ENCODE results near the gene ENSA. TPM values are rescaled to one million over a fixed set of nuclear protein-coding genes. Genes with fewer than 3 reads are reported as not detected.

ENSA gene, protein sequence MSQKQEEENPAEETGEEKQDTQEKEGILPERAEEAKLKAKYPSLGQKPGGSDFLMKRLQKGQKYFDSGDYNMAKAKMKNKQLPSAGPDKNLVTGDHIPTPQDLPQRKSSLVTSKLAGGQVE
- 207 TPM for total RNA-seq (2021; ENCODE audit: unreplicated experiment)
- 208 TPM for polyA plus RNA-seq (2012; ENCODE audit: insufficient read length)
- Bru-seq, nascent RNA: percentile 90 among the genes with signal in this experiment
- percentile 94 among the genes with signal in this experiment for BruChase-seq, experiment 1, labeled RNA remaining after a 2-hour chase
- BruChase-seq, experiment 2, labeled RNA remaining after a 6-hour chase: percentile 95 among the genes with signal in this experiment
- long read RNA-seq, transcript ENSA-214 (3 exons, 1,369 nt): minor isoform, 12 of 137 reads
- long read RNA-seq, transcript ENSA-205 (4 exons, 792 nt): minor isoform, 12 of 137 reads
- long read RNA-seq, transcript ENSA-208 (4 exons, 2,085 nt): minor isoform, 19 of 137 reads
- long read RNA-seq, transcript ENSA-201 (3 exons, 2,818 nt): major isoform, 33 of 137 reads
- long read RNA-seq, partial matches to known transcripts: 5 of 137 reads
- long read RNA-seq, other reads (novel, unspliced or antisense): 52 of 137 reads

DNA sequence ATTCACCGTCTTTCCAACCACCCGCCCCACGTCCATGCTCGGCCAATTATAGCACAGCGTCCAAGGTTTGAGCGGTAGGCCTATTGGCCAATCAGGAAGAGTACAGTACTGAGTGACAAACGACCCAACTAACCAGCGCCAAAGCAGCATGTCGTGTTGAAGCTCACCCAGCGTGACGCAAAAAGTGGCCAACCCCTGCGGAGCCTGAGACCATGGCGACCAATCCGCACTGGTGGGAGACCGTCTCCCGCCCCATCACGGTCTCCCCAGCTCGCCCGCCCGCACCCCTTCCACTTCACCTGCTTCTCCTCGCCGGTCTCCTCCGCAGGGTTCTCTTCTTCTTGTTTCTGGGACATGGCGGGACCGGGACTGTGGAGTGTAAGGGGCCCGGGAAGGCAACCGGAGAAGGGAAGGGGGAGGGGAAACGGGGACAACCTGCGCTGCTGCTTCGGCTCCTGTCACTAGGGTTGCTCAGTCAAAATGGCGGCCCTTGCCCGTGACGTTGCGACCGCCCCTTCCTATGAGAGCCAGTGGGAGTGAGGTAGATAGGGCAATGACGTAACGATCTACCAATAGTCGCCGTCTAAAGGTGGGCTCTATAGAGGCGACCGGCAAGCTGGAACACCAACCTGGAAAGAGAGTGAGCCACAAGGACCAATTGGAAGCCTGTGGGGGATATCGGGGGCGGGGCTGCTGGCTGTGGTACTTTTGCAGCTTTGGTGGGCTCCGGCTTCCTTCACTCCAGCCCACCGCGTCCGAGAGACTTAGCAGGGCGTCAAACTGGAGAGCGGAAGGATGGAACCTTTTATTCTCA is at the start of gene ENSA:
ENSA (minus strand) TSS at position 498 of the 814 bp plus-strand sequence; CDS start at position 356, 142 bp downstream.
- ChIA-PET CTCF (interaction anchor here (0.5 to 1.0 kb wide), 6 partner anchors 69 to 467 kb away, joined by 3 to 10 read pairs (median 3); no protein-coding TSS in a partner anchor), POLR2A (interaction anchor here (0.5 to 1.5 kb wide), 5 partner anchors 16 to 77 kb away, joined by 4 to 10 read pairs (median 6); partner anchors contain the start of gene MCL1)
- intact Hi-C loops (cut with micrococcal nuclease; ENCODE audit: unreplicated experiment): no loop called here
- BruUV-seq (replicated peaks): no TSS peak
- Histone ChIP-seq H3K27ac (ENCODE audit: low read length) (peak within 1 kb of the TSS; percentile 97), H3K4me1 (ENCODE audit: control insufficient read depth, insufficient read depth, low read length) (peaks cover 8% of the 10 kb centered on the region), H3K9me3 (ENCODE audit: control insufficient read depth, insufficient read depth, low read depth, low read length) (no peaks in the 10 kb centered on the region), H3K4me3 (ENCODE audit: low read depth in 2 of 2, low read length in 2 of 2) (peak within 1 kb of the TSS; percentile 60 to 96), H3K36me3 (ENCODE audit: control insufficient read depth, insufficient read depth, low read length) (peaks cover 31% of the 10 kb centered on the region), H3K27me3 (ENCODE audit: control insufficient read depth, insufficient read depth, low read length) (no peaks in the 10 kb centered on the region)
- in situ Hi-C loops (cut with HindIII; ENCODE audit: low pct_unique_long_range_greater_than_20kb, low sequenced_read_pairs): no loop called here
- DNase-seq (ENCODE audit: low read depth, low spot score): peak; percentile 98
- ATAC-seq: peak; percentile 97
- TF ChIP-seq, protein P1, sequence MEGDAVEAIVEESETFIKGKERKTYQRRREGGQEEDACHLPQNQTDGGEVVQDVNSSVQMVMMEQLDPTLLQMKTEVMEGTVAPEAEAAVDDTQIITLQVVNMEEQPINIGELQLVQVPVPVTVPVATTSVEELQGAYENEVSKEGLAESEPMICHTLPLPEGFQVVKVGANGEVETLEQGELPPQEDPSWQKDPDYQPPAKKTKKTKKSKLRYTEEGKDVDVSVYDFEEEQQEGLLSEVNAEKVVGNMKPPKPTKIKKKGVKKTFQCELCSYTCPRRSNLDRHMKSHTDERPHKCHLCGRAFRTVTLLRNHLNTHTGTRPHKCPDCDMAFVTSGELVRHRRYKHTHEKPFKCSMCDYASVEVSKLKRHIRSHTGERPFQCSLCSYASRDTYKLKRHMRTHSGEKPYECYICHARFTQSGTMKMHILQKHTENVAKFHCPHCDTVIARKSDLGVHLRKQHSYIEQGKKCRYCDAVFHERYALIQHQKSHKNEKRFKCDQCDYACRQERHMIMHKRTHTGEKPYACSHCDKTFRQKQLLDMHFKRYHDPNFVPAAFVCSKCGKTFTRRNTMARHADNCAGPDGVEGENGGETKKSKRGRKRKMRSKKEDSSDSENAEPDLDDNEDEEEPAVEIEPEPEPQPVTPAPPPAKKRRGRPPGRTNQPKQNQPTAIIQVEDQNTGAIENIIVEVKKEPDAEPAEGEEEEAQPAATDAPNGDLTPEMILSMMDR (IDR thresholded peaks at IDR 0.05): no peak
- no peak for TF ChIP-seq TCF7L2 (IDR thresholded peaks at IDR 0.05; ENCODE audit: low read depth, low read length)
- TF ChIP-seq SIN3A (IDR thresholded peaks at IDR 0.05; ENCODE audit: borderline replicate concordance, insufficient read depth, low read depth, low read length): no peak
- TF ChIP-seq POLR2AphosphoS5 (IDR thresholded peaks at IDR 0.05; ENCODE audit: low read depth, low read length): peak; percentile 77
- TF ChIP-seq, protein P2, sequence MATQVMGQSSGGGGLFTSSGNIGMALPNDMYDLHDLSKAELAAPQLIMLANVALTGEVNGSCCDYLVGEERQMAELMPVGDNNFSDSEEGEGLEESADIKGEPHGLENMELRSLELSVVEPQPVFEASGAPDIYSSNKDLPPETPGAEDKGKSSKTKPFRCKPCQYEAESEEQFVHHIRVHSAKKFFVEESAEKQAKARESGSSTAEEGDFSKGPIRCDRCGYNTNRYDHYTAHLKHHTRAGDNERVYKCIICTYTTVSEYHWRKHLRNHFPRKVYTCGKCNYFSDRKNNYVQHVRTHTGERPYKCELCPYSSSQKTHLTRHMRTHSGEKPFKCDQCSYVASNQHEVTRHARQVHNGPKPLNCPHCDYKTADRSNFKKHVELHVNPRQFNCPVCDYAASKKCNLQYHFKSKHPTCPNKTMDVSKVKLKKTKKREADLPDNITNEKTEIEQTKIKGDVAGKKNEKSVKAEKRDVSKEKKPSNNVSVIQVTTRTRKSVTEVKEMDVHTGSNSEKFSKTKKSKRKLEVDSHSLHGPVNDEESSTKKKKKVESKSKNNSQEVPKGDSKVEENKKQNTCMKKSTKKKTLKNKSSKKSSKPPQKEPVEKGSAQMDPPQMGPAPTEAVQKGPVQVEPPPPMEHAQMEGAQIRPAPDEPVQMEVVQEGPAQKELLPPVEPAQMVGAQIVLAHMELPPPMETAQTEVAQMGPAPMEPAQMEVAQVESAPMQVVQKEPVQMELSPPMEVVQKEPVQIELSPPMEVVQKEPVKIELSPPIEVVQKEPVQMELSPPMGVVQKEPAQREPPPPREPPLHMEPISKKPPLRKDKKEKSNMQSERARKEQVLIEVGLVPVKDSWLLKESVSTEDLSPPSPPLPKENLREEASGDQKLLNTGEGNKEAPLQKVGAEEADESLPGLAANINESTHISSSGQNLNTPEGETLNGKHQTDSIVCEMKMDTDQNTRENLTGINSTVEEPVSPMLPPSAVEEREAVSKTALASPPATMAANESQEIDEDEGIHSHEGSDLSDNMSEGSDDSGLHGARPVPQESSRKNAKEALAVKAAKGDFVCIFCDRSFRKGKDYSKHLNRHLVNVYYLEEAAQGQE (IDR thresholded peaks at IDR 0.05; ENCODE audit: insufficient read depth in 1 of 2, low read depth in 2 of 2, low read length in 1 of 2): peak in 1 of 2 experiments; percentile 39; a peak in 2 of 4 replicates

DNA sequence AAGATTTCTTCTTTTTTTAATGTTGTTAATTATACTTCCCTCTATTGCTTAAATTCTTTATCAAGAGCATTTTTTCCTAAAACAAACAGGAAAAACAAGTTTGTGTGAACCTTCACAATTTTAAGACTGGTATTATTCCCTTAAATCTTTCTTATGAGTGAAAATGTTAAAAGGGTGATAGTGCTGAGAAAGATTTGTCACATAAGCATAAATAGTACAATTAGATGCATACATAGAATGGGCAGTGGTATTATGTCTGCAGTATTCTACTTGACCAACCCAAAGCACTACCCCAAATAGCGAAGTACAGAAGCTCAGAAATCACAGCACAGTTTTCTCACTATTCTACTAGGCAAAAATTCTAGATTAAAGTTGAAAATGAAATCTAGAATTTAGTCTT is 49.6 kb upstream of the ENSA start:
- Histone ChIP-seq H3K4me3 (ENCODE audit: low read depth in 2 of 2, low read length in 2 of 2) (no peak overlapping the region), H3K36me3 (ENCODE audit: control insufficient read depth, insufficient read depth, low read length) (no peaks in the 10 kb centered on the region), H3K27ac (ENCODE audit: low read length) (no peak overlapping the region), H3K9me3 (ENCODE audit: control insufficient read depth, insufficient read depth, low read depth, low read length) (no peaks in the 10 kb centered on the region), H3K27me3 (ENCODE audit: control insufficient read depth, insufficient read depth, low read length) (no peaks in the 10 kb centered on the region), H3K4me1 (ENCODE audit: control insufficient read depth, insufficient read depth, low read length) (no peaks in the 10 kb centered on the region)
- ATAC-seq: no peak
- CTCF ChIA-PET: no interaction called here
- BruUV-seq (replicated peaks): no TSS peak
- TF ChIP-seq, protein P2 (IDR thresholded peaks at IDR 0.05; ENCODE audit: insufficient read depth in 1 of 2, low read depth in 2 of 2, low read length in 1 of 2): no peak
- TF ChIP-seq, protein P1 (IDR thresholded peaks at IDR 0.05): no peak
- no peak for TF ChIP-seq POLR2AphosphoS5 (IDR thresholded peaks at IDR 0.05; ENCODE audit: low read depth, low read length)
- no peak for TF ChIP-seq TCF7L2 (IDR thresholded peaks at IDR 0.05; ENCODE audit: low read depth, low read length)
- TF ChIP-seq SIN3A (IDR thresholded peaks at IDR 0.05; ENCODE audit: borderline replicate concordance, insufficient read depth, low read depth, low read length): no peak
- POLR2A ChIA-PET: no interaction called here
- no peak for DNase-seq (ENCODE audit: low read depth, low spot score)
- intact Hi-C loops (cut with micrococcal nuclease; ENCODE audit: unreplicated experiment): no loop called here
- in situ Hi-C loops (cut with HindIII; ENCODE audit: low pct_unique_long_range_greater_than_20kb, low sequenced_read_pairs): no loop called here

Measured in Panc1 (cell line).